IMR-90 (cell line): ENCODE results near the gene KRTAP10-3. TPM values are rescaled to one million over a fixed set of nuclear protein-coding genes. Genes with fewer than 3 reads are reported as not detected.

ENCODE experiments used
- ATAC-seq: fragments of 200-7000 bp; cut with Tn5 transposase; 2 replicates; pipeline ENCODE4 v1.9.1; 2020; ENCODE audit warnings: low read depth, mild to moderate bottlenecking, moderate library complexity
- BruUV-seq: library from RNA; stranded (reverse); fragments of 400-500 nt; replicated peaks from 2 replicates; lab custom pipeline; 2021; lab: Mats Ljungman, UMichigan
- CTCF ChIA-PET: fragments of 300-600 bp; formaldehyde crosslinking; extraction: SDS; loops from one replicate; lab custom pipeline; 2021; ENCODE audit warnings: antibody characterized with exemption; lab: Yijun Ruan, JAX
- POLR2A ChIA-PET: fragments of 300-600 bp; sonication (Branson Sonifier 250); formaldehyde crosslinking; loops from one replicate; lab custom pipeline; 2022; ENCODE audit warnings: antibody characterized with exemption; ENCODE audit not compliant: unreplicated experiment; lab: Charles Lee
- DNase-seq: peaks from one replicate; pipeline ENCODE4 v3.0.0; 2013
- H2AFZ ChIP-seq: replicated peaks from 2 replicates; pipeline ENCODE3; 2013; ENCODE audit warnings: low read length, mild to moderate bottlenecking; ENCODE audit not compliant: poor library complexity
- H2AK5ac ChIP-seq: 2 replicates; pipeline ENCODE4 v1.6.1; 2013; ENCODE audit warnings: low read depth, low read length, inconsistent platforms
- H2AK9ac ChIP-seq: replicated peaks from 2 replicates; pipeline ENCODE3; 2013; ENCODE audit warnings: mild to moderate bottlenecking, low read depth, low read length, moderate library complexity; ENCODE audit not compliant: poor library complexity
- H2BK120ac ChIP-seq: 2 replicates; pipeline ENCODE4 v1.6.1; 2013; ENCODE audit warnings: low read depth, low read length, inconsistent platforms
- H2BK15ac ChIP-seq: 3 replicates; pipeline ENCODE4 v1.6.1; 2013; ENCODE audit warnings: low read depth, low read length, inconsistent platforms
- H2BK20ac ChIP-seq: 2 replicates; pipeline ENCODE4 v1.6.1; 2013; ENCODE audit warnings: low read depth, mild to moderate bottlenecking, inconsistent platforms, low read length, moderate library complexity
- H2BK5ac ChIP-seq: 2 replicates; pipeline ENCODE4 v1.6.1; 2013; ENCODE audit warnings: mild to moderate bottlenecking, low read depth, low read length, inconsistent platforms; ENCODE audit not compliant: poor library complexity, severe bottlenecking
- H3K14ac ChIP-seq: replicated peaks from 2 replicates; pipeline ENCODE4 v1.6.1; 2013; ENCODE audit warnings: low read depth, low read length, inconsistent platforms
- H3K18ac ChIP-seq: 2 replicates; pipeline ENCODE4 v1.6.1; 2013; ENCODE audit warnings: low read depth, low read length, control low read depth
- H3K23ac ChIP-seq: 2 replicates; pipeline ENCODE4 v1.6.1; 2013; ENCODE audit warnings: low read depth, low read length, inconsistent platforms
- H3K27ac ChIP-seq: 2 replicates; pipeline ENCODE4 v1.5.1; 2013; ENCODE audit warnings: mild to moderate bottlenecking, control low read depth, low read length; ENCODE audit not compliant: insufficient read depth
- H3K27me3 ChIP-seq: 2 replicates; pipeline ENCODE4 v1.6.1; 2013; ENCODE audit warnings: low read length; ENCODE audit not compliant: control insufficient read depth, insufficient read depth
- H3K36me3 ChIP-seq: 2 replicates; pipeline ENCODE4 v1.6.1; 2013; ENCODE audit warnings: low read length, mixed read lengths; ENCODE audit not compliant: control insufficient read depth, insufficient read depth
- H3K4ac ChIP-seq: 2 replicates; pipeline ENCODE4 v1.6.1; 2013; ENCODE audit warnings: low read depth, low read length, inconsistent platforms
- H3K4me1 ChIP-seq: 2 replicates; pipeline ENCODE4 v1.6.1; 2013; ENCODE audit warnings: low read length, mixed read lengths; ENCODE audit not compliant: control insufficient read depth, insufficient read depth
- H3K4me2 ChIP-seq: 2 replicates; pipeline ENCODE4 v1.6.1; 2013; ENCODE audit warnings: low read depth, mild to moderate bottlenecking, control low read depth, low read length, moderate library complexity
- H3K4me3 ChIP-seq: 2 replicates; pipeline ENCODE4 v1.5.1; 2013; ENCODE audit warnings: low read depth, mild to moderate bottlenecking, control low read depth, low read length, moderate library complexity; ENCODE audit not compliant: insufficient read depth
- H3K56ac ChIP-seq: 2 replicates; pipeline ENCODE4 v1.6.1; 2013; ENCODE audit warnings: low read length, inconsistent platforms; ENCODE audit not compliant: insufficient read depth; ENCODE audit errors: extremely low read depth
- H3K79me1 ChIP-seq, 2 experiments: 2 replicates each; pipeline ENCODE4 v1.6.1; 2013; ENCODE audit warnings: low read length in 2 of 2, inconsistent platforms in 1 of 2, low read depth in 1 of 2
- H3K9ac ChIP-seq: 2 replicates; pipeline ENCODE4 v1.6.1; 2013; ENCODE audit warnings: low read depth, low read length, control low read depth
- H3K9me1 ChIP-seq: 2 replicates; pipeline ENCODE4 v1.6.1; 2013; ENCODE audit warnings: low read length, inconsistent platforms; ENCODE audit not compliant: insufficient read depth
- H3K9me3 ChIP-seq: 2 replicates; pipeline ENCODE4 v1.6.1; 2013; ENCODE audit warnings: low read length; ENCODE audit not compliant: control insufficient read depth, insufficient read depth
- H4K20me1 ChIP-seq: 2 replicates; pipeline ENCODE4 v1.6.1; 2013; ENCODE audit warnings: low read length, inconsistent platforms; ENCODE audit not compliant: insufficient read depth
- H4K5ac ChIP-seq: 2 replicates; pipeline ENCODE4 v1.6.1; 2013; ENCODE audit warnings: mild to moderate bottlenecking, low read depth, low read length, control low read depth
- H4K8ac ChIP-seq, 2 experiments: 2 replicates each; pipeline ENCODE4 v1.6.1; 2013; ENCODE audit warnings: low read depth in 2 of 2, low read length in 2 of 2, control low read depth in 1 of 2, inconsistent platforms in 1 of 2
- H4K91ac ChIP-seq: 2 replicates; pipeline ENCODE4 v1.6.1; 2013; ENCODE audit warnings: low read depth, low read length, inconsistent platforms; ENCODE audit not compliant: insufficient read depth
- BHLHE40 ChIP-seq: fragments of 150-350 bp; IDR thresholded peaks from 2 replicates; pipeline ENCODE4 v1.6.1; 2016; ENCODE audit warnings: mild to moderate bottlenecking, low read depth, low read length
- FOS ChIP-seq: fragments of 150-350 bp; IDR thresholded peaks from 2 replicates; pipeline ENCODE4 v1.6.1; 2016; ENCODE audit warnings: low read depth, low read length
- MAFK ChIP-seq: IDR thresholded peaks from 2 replicates; pipeline ENCODE4 v1.6.1; 2012; ENCODE audit warnings: low read depth, low read length, improper control_type of control experiment
- MXI1 ChIP-seq: IDR thresholded peaks from 2 replicates; pipeline ENCODE4 v1.6.1; 2012; ENCODE audit warnings: low read depth, mild to moderate bottlenecking, low read length, moderate library complexity, borderline replicate concordance
- NFE2L2 ChIP-seq: fragments of 150-350 bp; IDR thresholded peaks from 2 replicates; pipeline ENCODE4 v1.6.1; 2016; ENCODE audit warnings: low read depth, mild to moderate bottlenecking, low read length
- POLR2A ChIP-seq: IDR thresholded peaks from 2 replicates; pipeline ENCODE4 v1.6.1; 2012; ENCODE audit warnings: mild to moderate bottlenecking, low read depth, low read length
- RAD21 ChIP-seq: IDR thresholded peaks from 2 replicates; pipeline ENCODE4 v1.6.1; 2012; ENCODE audit warnings: low read length, improper control_type of control experiment
- RCOR1 ChIP-seq: IDR thresholded peaks from 2 replicates; pipeline ENCODE4 v1.6.1; 2012; ENCODE audit warnings: mild to moderate bottlenecking, low read length, improper control_type of control experiment; ENCODE audit not compliant: insufficient replicate concordance
- RFX5 ChIP-seq: IDR thresholded peaks from 2 replicates; pipeline ENCODE4 v1.8.0; 2012; ENCODE audit warnings: low read depth, mild to moderate bottlenecking, low read length, moderate library complexity
- WGBS, 2 experiments: methylation state at CpG; one replicate each; pipeline versions ENCODE4 v1.1.5 to v1.1.7; 2013; ENCODE audit warnings: missing lambda C conversion rate in 2 of 2; ENCODE audit not compliant: insufficient read length in 1 of 2; ENCODE audit errors: extremely low coverage in 2 of 2; 5-methylcytosine and 5-hydroxymethylcytosine counted together
- dilution Hi-C: fragments of 300-500 bp; cut with HindIII; formaldehyde crosslinking; loops from one replicate; pipeline ENCODE4 v1.14.3; 2018; ENCODE audit warnings: low sequenced_read_pairs; ENCODE audit not compliant: unreplicated experiment
- in situ Hi-C: fragments of 300-500 bp; cut with MboI; formaldehyde crosslinking; loops from 3 replicates; pipeline ENCODE4 v1.14.3; 2019; ENCODE audit warnings: low sequenced_read_pairs, inconsistent platforms, mixed read lengths
- intact Hi-C: fragments of 100-400 bp; cut with micrococcal nuclease; formaldehyde crosslinking; loops from 2 replicates; pipeline ENCODE4 v1.10.0; 2022
- polyA plus RNA-seq, 3 experiments: library from polyadenylated mRNA; depleted of rRNA; stranded (reverse); fragments of >200 nt; gene quantifications; 2 replicates each; pipeline ENCODE4 v1.2.3, GENCODE V29; 2012; ENCODE audit warnings: low replicate concordance in 1 of 3
- total RNA-seq: library from RNA; depleted of rRNA; stranded (reverse); fragments of >200 nt; gene quantifications from 2 replicates; pipeline ENCODE4 v1.2.3, GENCODE V29; 2012
- TF ChIP-seq, protein P1 (sequence below): fragments of 150-350 bp; IDR thresholded peaks from 2 replicates; pipeline ENCODE4 v1.6.1; 2017; ENCODE audit warnings: mild to moderate bottlenecking, antibody characterized with exemption, low read length, low read depth
- TF ChIP-seq, protein P2 (sequence below): fragments of 150-350 bp; IDR thresholded peaks from 2 replicates; pipeline ENCODE4 v1.6.1; 2016; ENCODE audit warnings: low read depth, mild to moderate bottlenecking, low read length, moderate library complexity, borderline replicate concordance

KRTAP10-3 gene
- total and polyA plus RNA-seq, 2 of the 4 experiments (the other 2 are of a cell fraction): not detected

DNA sequence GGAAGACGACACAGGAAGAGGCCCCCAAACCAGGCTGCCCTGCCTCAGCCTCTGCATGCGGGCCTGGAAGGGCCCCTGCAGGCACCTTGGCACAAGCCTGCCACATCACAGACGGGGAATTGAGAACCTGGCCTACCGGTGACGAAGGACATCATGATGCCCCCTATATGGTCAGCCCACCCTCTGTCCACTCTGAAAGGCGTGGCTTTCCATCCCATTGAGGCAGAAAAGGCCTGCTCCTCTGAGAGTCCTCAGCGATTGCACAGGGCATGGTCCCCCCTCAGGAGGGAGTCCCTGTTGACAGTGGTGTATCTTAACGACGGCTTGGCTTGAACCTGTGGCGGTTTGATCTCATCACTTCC lies 30.0 kb downstream of the KRTAP10-3 start:
- Histone ChIP-seq H3K9me1 (no peaks in the 10 kb centered on the region), H3K27me3 (no peaks in the 10 kb centered on the region), H3K18ac (no peak overlapping the region), H3K14ac (no peak overlapping the region), H3K9me3 (peaks cover 20% of the 10 kb centered on the region), H4K5ac (no peak overlapping the region), H4K91ac (no peak overlapping the region), H4K20me1 (no peaks in the 10 kb centered on the region), H3K4me3 (no peak overlapping the region), H2AK5ac (no peak overlapping the region), H3K36me3 (no peaks in the 10 kb centered on the region), H3K4me1 (no peaks in the 10 kb centered on the region), H2BK120ac (no peak overlapping the region), H3K9ac (no peak overlapping the region), H3K23ac (no peak overlapping the region), H3K27ac (no peak overlapping the region), H3K79me1 (no peaks in the 10 kb centered on the region), H3K56ac (no peak overlapping the region), H2AK9ac (no peak overlapping the region), H2BK20ac (no peak overlapping the region), H4K8ac (no peak overlapping the region), H3K4me2 (no peak overlapping the region), H2BK5ac (no peak overlapping the region), H2BK15ac (no peak overlapping the region), H3K4ac (no peak overlapping the region), H2AFZ (no peak overlapping the region)
- POLR2A ChIA-PET: no interaction called here
- in situ Hi-C loops: no loop called here
- 64% methylated on average over 5 of the region's 10 CpGs; no CpG with 5 or more reads in 1 of the 2 experiments for WGBS, 2 experiments
- no peak for TF ChIP-seq MAFK
- TF ChIP-seq RFX5: no peak
- TF ChIP-seq, protein P1, sequence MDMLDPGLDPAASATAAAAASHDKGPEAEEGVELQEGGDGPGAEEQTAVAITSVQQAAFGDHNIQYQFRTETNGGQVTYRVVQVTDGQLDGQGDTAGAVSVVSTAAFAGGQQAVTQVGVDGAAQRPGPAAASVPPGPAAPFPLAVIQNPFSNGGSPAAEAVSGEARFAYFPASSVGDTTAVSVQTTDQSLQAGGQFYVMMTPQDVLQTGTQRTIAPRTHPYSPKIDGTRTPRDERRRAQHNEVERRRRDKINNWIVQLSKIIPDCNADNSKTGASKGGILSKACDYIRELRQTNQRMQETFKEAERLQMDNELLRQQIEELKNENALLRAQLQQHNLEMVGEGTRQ: no peak
- no peak for TF ChIP-seq FOS
- no peak for TF ChIP-seq NFE2L2
- TF ChIP-seq BHLHE40: no peak
- TF ChIP-seq RAD21: no peak
- TF ChIP-seq, protein P2, sequence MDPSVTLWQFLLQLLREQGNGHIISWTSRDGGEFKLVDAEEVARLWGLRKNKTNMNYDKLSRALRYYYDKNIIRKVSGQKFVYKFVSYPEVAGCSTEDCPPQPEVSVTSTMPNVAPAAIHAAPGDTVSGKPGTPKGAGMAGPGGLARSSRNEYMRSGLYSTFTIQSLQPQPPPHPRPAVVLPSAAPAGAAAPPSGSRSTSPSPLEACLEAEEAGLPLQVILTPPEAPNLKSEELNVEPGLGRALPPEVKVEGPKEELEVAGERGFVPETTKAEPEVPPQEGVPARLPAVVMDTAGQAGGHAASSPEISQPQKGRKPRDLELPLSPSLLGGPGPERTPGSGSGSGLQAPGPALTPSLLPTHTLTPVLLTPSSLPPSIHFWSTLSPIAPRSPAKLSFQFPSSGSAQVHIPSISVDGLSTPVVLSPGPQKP: no peak
- no peak for TF ChIP-seq RCOR1
- no peak for TF ChIP-seq POLR2A
- TF ChIP-seq MXI1: no peak
- intact Hi-C loops: no loop called here
- ATAC-seq: no peak
- DNase-seq: no peak
- no TSS peak for BruUV-seq
- dilution Hi-C loops: no loop called here
- CTCF ChIA-PET: no interaction called here
